Measurements from ENCODE around the gene PTPRG. TPM values are rescaled to one million over a fixed set of nuclear protein-coding genes. Genes with fewer than 3 reads are reported as not detected.

Gene PTPRG
- total and polyA plus RNA-seq, 2 donors (not counting 3 experiments of a cell fraction or from before 2014, with no cell fraction given), result 8.9 to 39.1 TPM

- dilution Hi-C loops (cut with MboI; ENCODE audit: extremely low pct_ligation_motif_present, low sequenced_read_pairs), result no loop called here
- H2AFZ ChIP-seq (ENCODE audit: low read depth, low read length), result no peak overlapping the region
- H3K9me3 ChIP-seq (replicated peaks; ENCODE audit: control insufficient read depth, insufficient read depth, low read length), result no peaks in the 10 kb centered on the region
- no peaks in the 10 kb centered on the region for H3K36me3 ChIP-seq (ENCODE audit: control insufficient read depth in 2 of 2, extremely low read depth in 1 of 2, insufficient read depth in 2 of 2, low read length in 2 of 2)
- H3K27ac ChIP-seq (ENCODE audit: insufficient read depth, low read depth, low read length), result no peak overlapping the region
- H3K4me3 ChIP-seq (replicated peaks in 1 of 3; ENCODE audit: insufficient read depth in 1 of 3, low read depth in 1 of 3, low read length in 3 of 3), result no peak overlapping the region
- TF ChIP-seq POLR2AphosphoS5 (IDR thresholded peaks at IDR 0.05; ENCODE audit: insufficient read depth, low read depth, low read length) (no peak), MYC (IDR thresholded peaks at IDR 0.05; ENCODE audit: low read depth, low read length) (no peak), JUN (IDR thresholded peaks at IDR 0.05; ENCODE audit: borderline replicate concordance, insufficient read depth, insufficient read length, low read depth) (no peak), EZH2 (IDR thresholded peaks at IDR 0.05; ENCODE audit: borderline replicate concordance, low read depth, low read length, severe bottlenecking) (no peak), GATA2 (IDR thresholded peaks at IDR 0.05; ENCODE audit: insufficient read depth, insufficient read length, low read depth, low read length) (no peak), POLR2A (IDR thresholded peaks at IDR 0.05; ENCODE audit: low read depth, low read length) (no peak), CTCF (IDR thresholded peaks at IDR 0.05; ENCODE audit: extremely low read depth in 1 of 2, insufficient read depth in 1 of 2, low read depth in 1 of 2, low read length in 2 of 2) (no peak), FOS (IDR thresholded peaks at IDR 0.05; ENCODE audit: borderline replicate concordance, insufficient read depth, low read length) (no peak)
- TF ChIP-seq, protein P1, sequence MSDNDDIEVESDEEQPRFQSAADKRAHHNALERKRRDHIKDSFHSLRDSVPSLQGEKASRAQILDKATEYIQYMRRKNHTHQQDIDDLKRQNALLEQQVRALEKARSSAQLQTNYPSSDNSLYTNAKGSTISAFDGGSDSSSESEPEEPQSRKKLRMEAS (IDR thresholded peaks at IDR 0.05; ENCODE audit: insufficient read depth, insufficient read length), result no peak
- no peak for DNase-seq (ENCODE audit: low read depth, low spot score)
- H4K20me1 ChIP-seq (replicated peaks; ENCODE audit: control insufficient read depth, extremely low read depth, insufficient read depth, low read length), result no peaks in the 10 kb centered on the region
- BruUV-seq (replicated peaks), result no TSS peak
- no peaks in the 10 kb centered on the region for H3K27me3 ChIP-seq (ENCODE audit: control insufficient read depth in 2 of 2, insufficient read depth in 2 of 2, low read length in 2 of 2)
- FAIRE-seq, result no peak
- H3K79me2 ChIP-seq (ENCODE audit: control insufficient read depth, insufficient read depth, low read length), result no peaks in the 10 kb centered on the region
- H3K9ac ChIP-seq (replicated peaks; ENCODE audit: extremely low read depth, insufficient read depth, low read length), result no peak overlapping the region
- H3K4me2 ChIP-seq (ENCODE audit: insufficient read depth, low read length), result no peak overlapping the region
- POLR2A ChIA-PET, result interaction anchor here (0.7 kb wide), 1 partner anchor 11 kb away, joined by 3 read pairs; no protein-coding TSS in a partner anchor
- CTCF ChIA-PET, result interaction anchor here (1.6 to 2.9 kb wide), 3 partner anchors 27 to 285 kb away, joined by 3 to 16 read pairs (median 4); no protein-coding TSS in a partner anchor
- H3K9me1 ChIP-seq (replicated peaks; ENCODE audit: control insufficient read depth, extremely low read depth, insufficient read depth, low read length), result no peaks in the 10 kb centered on the region
- intact Hi-C loops (cut with micrococcal nuclease), result loop anchor here (5.0 kb wide), 1 partner anchor 165 kb away; no protein-coding TSS in a partner anchor
- H3K4me1 ChIP-seq (ENCODE audit: control insufficient read depth, extremely low read depth, insufficient read depth, low read length), result peaks cover 20% of the 10 kb centered on the region
These were observed 581.1 kb downstream of the PTPRG start for GRCh38 chr3:62142331-62143085.
